Neural crest cell (in vitro differentiated cells): ENCODE results near the gene SCARB1. TPM values are rescaled to one million over a fixed set of nuclear protein-coding genes. Genes with fewer than 3 reads are reported as not detected.
A peak's percentile ranks its signal among the peaks of the same experiment; 100 is the strongest.

Experiments
- DNase-seq: peaks from one replicate; pipeline ENCODE4 v3.0.0; 2021; ENCODE audit warnings: low read depth, mixed read lengths, low spot score
- H3K27ac Mint-ChIP-seq: one replicate; pipeline ENCODE4 v1.8.0; 2021; ENCODE audit warnings: mild to moderate bottlenecking, mixed read lengths; ENCODE audit not compliant: unreplicated experiment
- H3K27me3 Mint-ChIP-seq: 2 replicates; pipeline ENCODE4 v1.8.0; 2021; ENCODE audit warnings: low read depth, mild to moderate bottlenecking, mixed read lengths
- H3K36me3 Mint-ChIP-seq: 2 replicates; pipeline ENCODE4 v1.8.0; 2021; ENCODE audit warnings: low read depth, mild to moderate bottlenecking, mixed read lengths
- H3K4me1 Mint-ChIP-seq: 2 replicates; pipeline ENCODE4 v1.8.0; 2021; ENCODE audit warnings: mixed read lengths
- H3K4me3 Mint-ChIP-seq: one replicate; pipeline ENCODE4 v1.8.0; 2021; ENCODE audit warnings: mild to moderate bottlenecking, mixed read lengths
- H3K9me3 Mint-ChIP-seq: 2 replicates; pipeline ENCODE4 v1.8.0; 2021; ENCODE audit warnings: mixed read lengths
- total RNA-seq: library from RNA; stranded (reverse); gene quantifications from 2 replicates; pipeline ENCODE4 v1.2.1, GENCODE V29; 2021
- TF ChIP-seq, protein P1 (sequence below): fragments of 200-600 bp; sonication (generic); conservative IDR thresholded peaks from 2 replicates; pipeline ENCODE4 v1.5.0; 2021; ENCODE audit warnings: antibody characterized with exemption, mild to moderate bottlenecking

Gene SCARB1
- total RNA-seq, 1 donor from 2014 or later, result 50.9 TPM

DNA sequence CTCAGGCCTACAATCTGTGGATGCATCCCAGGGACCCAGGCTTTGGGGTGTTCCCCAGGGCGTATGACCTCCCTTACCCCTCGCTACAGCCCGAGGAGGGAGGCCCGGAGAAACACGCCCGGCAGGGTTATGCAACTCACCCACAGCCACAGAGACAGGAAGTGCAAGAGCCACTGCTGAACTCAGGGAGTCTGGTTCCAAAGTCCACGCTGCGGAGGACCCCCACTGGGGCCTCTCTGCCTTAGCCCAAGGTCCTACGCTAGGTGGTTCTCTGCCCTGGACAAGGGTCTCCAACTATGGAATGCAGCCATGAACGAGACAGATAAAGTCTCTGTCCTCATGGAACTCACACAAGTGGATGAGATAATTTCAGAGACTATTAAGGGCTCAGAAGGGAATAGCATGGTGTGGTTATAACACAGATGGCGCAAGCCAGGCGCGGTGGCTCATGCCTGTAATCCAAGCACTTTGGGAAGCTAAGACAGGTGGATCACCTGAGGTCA is 11.3 kb downstream of the SCARB1 start:
- TF ChIP-seq, protein P1, sequence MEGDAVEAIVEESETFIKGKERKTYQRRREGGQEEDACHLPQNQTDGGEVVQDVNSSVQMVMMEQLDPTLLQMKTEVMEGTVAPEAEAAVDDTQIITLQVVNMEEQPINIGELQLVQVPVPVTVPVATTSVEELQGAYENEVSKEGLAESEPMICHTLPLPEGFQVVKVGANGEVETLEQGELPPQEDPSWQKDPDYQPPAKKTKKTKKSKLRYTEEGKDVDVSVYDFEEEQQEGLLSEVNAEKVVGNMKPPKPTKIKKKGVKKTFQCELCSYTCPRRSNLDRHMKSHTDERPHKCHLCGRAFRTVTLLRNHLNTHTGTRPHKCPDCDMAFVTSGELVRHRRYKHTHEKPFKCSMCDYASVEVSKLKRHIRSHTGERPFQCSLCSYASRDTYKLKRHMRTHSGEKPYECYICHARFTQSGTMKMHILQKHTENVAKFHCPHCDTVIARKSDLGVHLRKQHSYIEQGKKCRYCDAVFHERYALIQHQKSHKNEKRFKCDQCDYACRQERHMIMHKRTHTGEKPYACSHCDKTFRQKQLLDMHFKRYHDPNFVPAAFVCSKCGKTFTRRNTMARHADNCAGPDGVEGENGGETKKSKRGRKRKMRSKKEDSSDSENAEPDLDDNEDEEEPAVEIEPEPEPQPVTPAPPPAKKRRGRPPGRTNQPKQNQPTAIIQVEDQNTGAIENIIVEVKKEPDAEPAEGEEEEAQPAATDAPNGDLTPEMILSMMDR, result no peak
- no peaks in the 10 kb centered on the region for H3K9me3 Mint-ChIP-seq
- H3K27me3 Mint-ChIP-seq, result no peaks in the 10 kb centered on the region
- H3K27ac Mint-ChIP-seq, result peak overlapping the region; percentile 31
- no peak for DNase-seq
- H3K4me3 Mint-ChIP-seq, result no peak overlapping the region
- H3K36me3 Mint-ChIP-seq, result peaks cover 7% of the 10 kb centered on the region
- peaks cover 53% of the 10 kb centered on the region for H3K4me1 Mint-ChIP-seq

DNA sequence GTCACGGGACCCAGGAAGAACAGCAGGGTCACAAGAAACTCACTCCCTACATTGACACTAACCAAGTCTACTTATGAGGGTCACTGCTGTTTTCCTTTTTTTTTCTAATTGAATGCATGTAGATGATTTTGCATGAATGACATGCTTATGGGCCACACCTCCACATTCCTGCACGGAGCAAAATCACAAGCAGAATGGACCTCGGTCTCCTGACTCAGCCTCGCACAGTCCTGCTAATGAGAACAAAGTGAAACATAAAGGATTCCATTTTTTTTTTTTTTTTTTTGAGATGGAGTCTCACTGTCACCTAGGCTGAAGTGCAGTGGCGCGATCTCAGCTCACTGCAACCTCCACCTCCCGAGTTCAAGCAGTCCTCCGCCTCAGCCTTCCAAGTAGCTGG is 12.3 kb downstream of the SCARB1 start:
- no peak for DNase-seq
- no peak overlapping the region for H3K27ac Mint-ChIP-seq
- no peaks in the 10 kb centered on the region for H3K9me3 Mint-ChIP-seq
- H3K27me3 Mint-ChIP-seq, result no peaks in the 10 kb centered on the region
- H3K4me3 Mint-ChIP-seq, result no peak overlapping the region
- TF ChIP-seq, protein P1, result no peak
- peaks cover 7% of the 10 kb centered on the region for H3K36me3 Mint-ChIP-seq
- peaks cover 54% of the 10 kb centered on the region for H3K4me1 Mint-ChIP-seq

DNA sequence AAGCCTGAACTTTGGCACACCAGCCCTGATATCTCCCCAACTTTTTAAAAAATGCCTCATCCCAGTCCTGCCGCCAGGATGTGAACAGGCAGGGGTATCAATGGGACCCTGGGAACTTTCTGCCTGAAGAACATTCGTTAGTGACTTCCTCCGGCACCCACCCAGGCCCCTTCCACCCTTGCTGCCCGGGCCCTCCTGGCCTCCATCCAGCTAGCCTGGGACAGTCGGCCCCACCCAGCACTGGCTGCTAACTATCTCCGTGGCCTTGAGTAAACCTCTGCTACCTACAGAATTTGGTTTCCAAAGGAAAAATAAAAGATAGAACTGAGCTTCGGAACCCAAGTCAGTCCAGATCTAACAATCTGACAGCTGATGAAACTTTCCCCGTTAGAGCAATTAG is 14.3 kb downstream of the SCARB1 start:
- TF ChIP-seq, protein P1, result no peak
- H3K9me3 Mint-ChIP-seq, result no peaks in the 10 kb centered on the region
- H3K4me3 Mint-ChIP-seq, result no peak overlapping the region
- no peak for DNase-seq
- H3K27me3 Mint-ChIP-seq, result no peaks in the 10 kb centered on the region
- peaks cover 7% of the 10 kb centered on the region for H3K36me3 Mint-ChIP-seq
- no peak overlapping the region for H3K27ac Mint-ChIP-seq
- H3K4me1 Mint-ChIP-seq, result peaks cover 39% of the 10 kb centered on the region

DNA sequence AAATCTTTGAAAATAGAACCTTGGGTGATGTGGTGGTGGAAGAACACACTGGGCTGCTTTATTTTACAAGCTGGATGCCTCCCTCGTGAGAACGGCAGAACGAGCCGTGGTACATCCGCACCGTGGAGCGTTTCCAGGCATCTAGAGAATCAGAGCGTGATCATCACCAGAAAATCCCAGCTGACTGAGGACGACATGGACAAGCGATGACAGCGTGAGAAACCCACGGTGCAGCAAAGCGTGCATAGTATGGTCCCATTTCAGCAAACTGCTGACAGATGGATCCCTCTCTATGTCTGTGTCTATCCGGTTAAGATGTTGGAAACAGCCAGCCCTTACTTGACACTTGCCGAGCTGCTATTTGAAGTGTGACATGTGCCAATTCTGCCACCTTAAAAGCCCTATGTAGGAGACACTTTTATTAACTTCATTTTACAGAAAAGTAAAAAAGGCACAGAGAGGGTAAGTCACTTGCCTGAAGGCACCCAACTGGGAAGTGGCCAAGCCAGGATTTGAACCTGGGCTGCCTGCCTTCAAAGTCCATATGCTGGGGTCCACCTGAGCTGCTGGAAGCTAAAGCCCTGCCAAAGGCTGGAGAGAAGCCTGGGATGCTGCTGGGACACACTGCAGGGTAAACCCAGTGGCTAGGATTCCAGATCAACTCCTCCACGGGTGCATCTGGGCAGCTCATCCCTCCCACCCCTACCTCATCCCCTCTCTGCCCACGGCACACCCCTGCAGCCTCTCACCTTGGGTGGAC is 14.9 kb downstream of the SCARB1 start:
- no peaks in the 10 kb centered on the region for H3K27me3 Mint-ChIP-seq
- no peak overlapping the region for H3K4me3 Mint-ChIP-seq
- H3K4me1 Mint-ChIP-seq, result peaks cover 34% of the 10 kb centered on the region
- peaks cover 7% of the 10 kb centered on the region for H3K36me3 Mint-ChIP-seq
- no peak for DNase-seq
- H3K9me3 Mint-ChIP-seq, result no peaks in the 10 kb centered on the region
- no peak overlapping the region for H3K27ac Mint-ChIP-seq
- TF ChIP-seq, protein P1, result no peak

- no peaks in the 10 kb centered on the region for H3K27me3 Mint-ChIP-seq
- H3K4me1 Mint-ChIP-seq, result peaks cover 30% of the 10 kb centered on the region
- peak; percentile 29 for DNase-seq
- H3K4me3 Mint-ChIP-seq, result no peak overlapping the region
- peaks cover 4% of the 10 kb centered on the region for H3K36me3 Mint-ChIP-seq
- H3K27ac Mint-ChIP-seq, result peak overlapping the region; percentile 65
- TF ChIP-seq, protein P1, result no peak
- no peaks in the 10 kb centered on the region for H3K9me3 Mint-ChIP-seq
Measured at GRCh38 chr12:124847113-124848074, 16.3 kb downstream of the SCARB1 start.
